RWPE1 (cell line): ENCODE results near the gene KIF27.

Experiments used
- CTCF ChIA-PET: fragments of 350-600 bp; sonication (Branson Sonifier 250); formaldehyde crosslinking; extraction: SDS; loops from one replicate; lab custom pipeline; 2021; lab: Yijun Ruan, JAX
- POLR2A ChIA-PET: fragments of 400-600 bp; formaldehyde crosslinking; extraction: SDS; loops from one replicate; lab custom pipeline; 2020; ENCODE audit warnings: antibody characterized with exemption; ENCODE audit not compliant: low non-redundant PET; lab: Yijun Ruan, JAX
- DNase-seq: peaks from one replicate; pipeline ENCODE4 v3.0.0; 2012; ENCODE audit warnings: low spot score
- H3K27ac ChIP-seq: fragments of 450-650 bp; 2 replicates; pipeline ENCODE4 v1.5.1; 2017
- TF ChIP-seq, protein P1 (sequence below): fragments of 450-650 bp; conservative IDR thresholded peaks from 2 replicates; pipeline ENCODE4 v1.5.1; 2017; ENCODE audit warnings: low read depth, mild to moderate bottlenecking

Gene KIF27

DNA sequence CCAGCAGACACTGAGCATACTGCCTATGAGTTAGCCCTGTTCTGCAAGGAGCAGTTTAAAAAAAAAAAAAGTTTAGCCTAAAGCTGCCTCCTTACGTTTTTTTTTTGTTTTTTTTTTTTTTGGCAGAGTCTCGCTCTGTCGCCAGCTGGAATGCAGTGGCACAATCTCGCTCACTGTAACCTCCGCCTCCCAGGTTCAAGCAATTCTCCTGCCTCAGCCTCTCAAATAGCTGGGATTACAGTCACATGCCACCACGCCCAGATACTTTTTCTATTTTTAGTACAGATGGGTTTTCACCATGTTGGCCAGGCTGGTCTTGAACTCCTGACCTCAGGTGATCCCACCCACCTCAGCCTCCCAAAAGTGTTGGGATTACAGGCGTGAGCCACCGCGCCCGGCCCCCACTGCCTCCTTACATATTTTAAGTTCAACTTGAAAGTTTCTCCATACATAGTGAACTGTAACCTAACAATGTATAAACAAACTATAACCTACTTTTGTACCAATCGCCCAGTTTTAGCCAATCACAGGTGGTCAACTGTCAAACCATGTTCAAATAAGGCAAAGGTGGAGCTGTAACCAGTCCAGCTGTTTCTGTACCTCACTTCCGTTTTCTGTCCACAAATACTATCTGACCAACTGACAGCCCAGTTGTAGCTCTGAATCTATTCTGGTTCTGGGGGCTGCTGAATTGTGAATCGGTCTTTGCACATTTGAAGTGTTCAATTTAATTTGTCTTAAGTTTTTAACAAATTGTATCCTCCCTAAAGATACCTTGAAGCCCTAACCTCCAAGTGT, 120.8 kb downstream of the KIF27 start:
- TF ChIP-seq, protein P1, sequence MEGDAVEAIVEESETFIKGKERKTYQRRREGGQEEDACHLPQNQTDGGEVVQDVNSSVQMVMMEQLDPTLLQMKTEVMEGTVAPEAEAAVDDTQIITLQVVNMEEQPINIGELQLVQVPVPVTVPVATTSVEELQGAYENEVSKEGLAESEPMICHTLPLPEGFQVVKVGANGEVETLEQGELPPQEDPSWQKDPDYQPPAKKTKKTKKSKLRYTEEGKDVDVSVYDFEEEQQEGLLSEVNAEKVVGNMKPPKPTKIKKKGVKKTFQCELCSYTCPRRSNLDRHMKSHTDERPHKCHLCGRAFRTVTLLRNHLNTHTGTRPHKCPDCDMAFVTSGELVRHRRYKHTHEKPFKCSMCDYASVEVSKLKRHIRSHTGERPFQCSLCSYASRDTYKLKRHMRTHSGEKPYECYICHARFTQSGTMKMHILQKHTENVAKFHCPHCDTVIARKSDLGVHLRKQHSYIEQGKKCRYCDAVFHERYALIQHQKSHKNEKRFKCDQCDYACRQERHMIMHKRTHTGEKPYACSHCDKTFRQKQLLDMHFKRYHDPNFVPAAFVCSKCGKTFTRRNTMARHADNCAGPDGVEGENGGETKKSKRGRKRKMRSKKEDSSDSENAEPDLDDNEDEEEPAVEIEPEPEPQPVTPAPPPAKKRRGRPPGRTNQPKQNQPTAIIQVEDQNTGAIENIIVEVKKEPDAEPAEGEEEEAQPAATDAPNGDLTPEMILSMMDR = no peak
- ChIA-PET CTCF (interaction anchor here (0.6 kb wide), 1 partner anchor 1832 kb away, joined by 3 read pairs; no protein-coding TSS in a partner anchor), POLR2A (no interaction called here)
- H3K27ac ChIP-seq = no peak overlapping the region
- no peak for DNase-seq

DNA sequence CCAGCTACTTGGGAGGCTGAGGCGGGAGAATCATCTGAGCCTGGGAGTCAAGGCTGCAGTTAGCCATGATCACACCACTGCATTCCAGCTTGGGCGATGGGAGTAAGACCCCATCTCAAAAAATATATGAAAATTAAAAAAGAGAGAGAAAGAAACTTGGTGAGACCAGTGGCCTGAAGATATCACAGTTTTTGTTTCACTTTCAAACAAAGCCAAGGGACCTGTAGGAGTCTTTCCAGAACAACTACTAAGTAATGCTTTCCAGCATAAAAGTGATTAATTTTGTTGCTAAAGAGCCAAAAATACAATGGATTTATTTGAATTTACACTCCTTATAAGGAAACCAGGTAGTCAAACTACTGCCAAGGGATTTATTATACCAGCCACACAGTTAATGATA, 127.2 kb downstream of the KIF27 start:
- DNase-seq = no peak
- TF ChIP-seq, protein P1 = no peak
- CTCF ChIA-PET = interaction anchor here (0.6 kb wide), 1 partner anchor 1348 kb away, joined by 4 read pairs; no protein-coding TSS in a partner anchor

DNA sequence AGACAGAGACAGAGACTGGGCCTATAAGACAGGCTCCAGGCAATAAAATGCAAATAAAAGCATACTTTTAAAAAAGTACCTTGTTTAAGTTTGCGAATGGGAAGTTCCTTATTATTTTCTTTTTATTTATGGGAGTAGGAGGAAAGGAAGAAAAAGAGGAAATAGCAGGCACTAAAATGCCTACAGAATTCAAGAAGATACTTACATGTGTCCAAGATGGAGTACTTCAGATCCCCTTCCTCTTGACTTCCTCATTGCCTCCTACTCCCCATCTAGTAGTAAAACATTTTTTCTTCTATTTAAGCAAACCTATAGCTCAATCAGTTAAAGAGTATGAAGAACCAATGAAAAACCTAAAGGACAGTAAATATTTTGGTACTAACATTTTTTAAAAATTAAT, 128.5 kb downstream of the KIF27 start:
- no peak for DNase-seq
- TF ChIP-seq, protein P1 = no peak
- no peak overlapping the region for H3K27ac ChIP-seq
- POLR2A ChIA-PET = no interaction called here
- CTCF ChIA-PET = interaction anchor here (0.6 kb wide), 2 partner anchors 33 to 80 kb away, joined by 3 read pairs; no protein-coding TSS in a partner anchor

More for the DNA sequence above, 127.2 kb downstream of the KIF27 start:
- POLR2A ChIA-PET = no interaction called here
- no peak overlapping the region for H3K27ac ChIP-seq
